CD8-positive, alpha-beta memory T cell (primary cell): ENCODE results near the gene KRTAP12-3. TPM values are rescaled to one million over a fixed set of nuclear protein-coding genes. Genes with fewer than 3 reads are reported as not detected.
A peak's percentile ranks its signal among the peaks of the same experiment; 100 is the strongest.

Source experiments
- CTCF ChIA-PET: fragments of 350-600 bp; sonication (Branson Sonifier 250); formaldehyde crosslinking; loops from one replicate; lab custom pipeline; 2021; ENCODE audit warnings: antibody characterized with exemption; lab: Charles Lee
- POLR2A ChIA-PET: fragments of 350-600 bp; sonication (Branson Sonifier 250); formaldehyde crosslinking; loops from one replicate; lab custom pipeline; 2021; ENCODE audit warnings: antibody characterized with exemption; lab: Charles Lee
- DNase-seq, 5 donors: peaks; one replicate each; pipeline versions ENCODE4 v3.0.0 to v3.0.0-alpha.2; 2020 to 2022; ENCODE audit warnings: mixed read lengths in 1 of 5
- H3K27ac ChIP-seq: one replicate; pipeline ENCODE4 v1.7.0; 2013; ENCODE audit warnings: low read depth, mild to moderate bottlenecking, low read length, moderate library complexity
- H3K27me3 ChIP-seq: 2 replicates; pipeline ENCODE4 v1.7.0; 2013; ENCODE audit warnings: low read length, mild to moderate bottlenecking; ENCODE audit not compliant: insufficient read depth, poor library complexity, severe bottlenecking
- H3K36me3 ChIP-seq: 2 replicates; pipeline ENCODE4 v1.7.0; 2013; ENCODE audit warnings: mild to moderate bottlenecking, low read length, moderate library complexity; ENCODE audit not compliant: insufficient read depth
- H3K4me1 ChIP-seq: 2 replicates; pipeline ENCODE4 v1.7.0; 2013; ENCODE audit warnings: mild to moderate bottlenecking, low read length, moderate library complexity; ENCODE audit not compliant: insufficient read depth
- H3K4me3 ChIP-seq: 2 replicates; pipeline ENCODE4 v1.7.0; 2013; ENCODE audit warnings: mild to moderate bottlenecking, low read length
- H3K9me3 ChIP-seq: 2 replicates; pipeline ENCODE4 v1.7.0; 2013; ENCODE audit warnings: mild to moderate bottlenecking, low read length
- H3K27ac Mint-ChIP-seq, 8 donors: one replicate each; pipeline ENCODE4 v1.8.0; 2020 to 2021; ENCODE audit warnings: mixed read lengths in 8 of 8, mild to moderate bottlenecking in 6 of 8, inconsistent platforms in 3 of 8, moderate library complexity in 3 of 8
- H3K27me3 Mint-ChIP-seq, 2 donors: one replicate each; pipeline ENCODE4 v1.8.0; 2020 to 2021; ENCODE audit warnings: mixed read lengths in 2 of 2, mild to moderate bottlenecking in 1 of 2, moderate library complexity in 1 of 2
- H3K36me3 Mint-ChIP-seq, 3 donors: one replicate each; pipeline ENCODE4 v1.8.0; 2020 to 2021; ENCODE audit warnings: mixed read lengths in 3 of 3, inconsistent platforms in 1 of 3, mild to moderate bottlenecking in 1 of 3
- H3K4me1 Mint-ChIP-seq, 3 donors: one replicate each; pipeline ENCODE4 v1.8.0; 2020 to 2021; ENCODE audit warnings: mixed read lengths in 3 of 3, inconsistent platforms in 1 of 3, mild to moderate bottlenecking in 1 of 3
- H3K4me3 Mint-ChIP-seq, 7 donors: one replicate each; pipeline ENCODE4 v1.8.0; 2020 to 2021; ENCODE audit warnings: mixed read lengths in 7 of 7, mild to moderate bottlenecking in 6 of 7, moderate library complexity in 4 of 7, inconsistent platforms in 2 of 7
- H3K9me3 Mint-ChIP-seq, 5 donors: one replicate each; pipeline ENCODE4 v1.8.0; 2020 to 2022; ENCODE audit warnings: mixed read lengths in 5 of 5, mild to moderate bottlenecking in 3 of 5, moderate library complexity in 2 of 5, inconsistent platforms in 1 of 5
- polyA plus RNA-seq: library from polyadenylated mRNA; unstranded; fragments of 300-500 nt; fragmentation: Illumina TruSeq; gene quantifications from one replicate; pipeline ENCODE4 v1.2.3, GENCODE V29; 2021
- total RNA-seq, 2 experiments: library from RNA; stranded (reverse); gene quantifications; one replicate each; pipeline ENCODE4 v1.2.3, GENCODE V29; 2021

Gene KRTAP12-3
- total and polyA plus RNA-seq, 3 experiments from 2014 or later = not detected

- H3K4me3 Mint-ChIP-seq = no peak overlapping the region
- Histone ChIP-seq H3K9me3 (no peaks in the 10 kb centered on the region), H3K36me3 (no peaks in the 10 kb centered on the region), H3K27ac (no peak overlapping the region), H3K4me1 (no peaks in the 10 kb centered on the region), H3K27me3 (peaks cover 34% of the 10 kb centered on the region), H3K4me3 (no peak overlapping the region)
- CTCF ChIA-PET = no interaction called here
- peaks cover 57 to 70% of the 10 kb centered on the region in 2 donors for H3K27me3 Mint-ChIP-seq
- POLR2A ChIA-PET = no interaction called here
- H3K27ac Mint-ChIP-seq = peak overlapping the region in 1 of 8 donors; percentile 45
- peak in 1 of 5 donors; percentile 17 for DNase-seq
- H3K4me1 Mint-ChIP-seq = peaks cover 9 to 18% (median 11%) of the 10 kb centered on the region in 3 donors
- peaks cover 0 to 2% (median 0%) of the 10 kb centered on the region in 5 donors for H3K9me3 Mint-ChIP-seq
- H3K36me3 Mint-ChIP-seq = peaks cover 0 to 10% (median 0%) of the 10 kb centered on the region in 3 donors
These were observed 41.8 kb downstream of the KRTAP12-3 start for GRCh38 chr21:44699502-44700001.

- Histone ChIP-seq H3K4me1 (no peaks in the 10 kb centered on the region), H3K4me3 (no peak overlapping the region), H3K27me3 (peaks cover 37% of the 10 kb centered on the region), H3K27ac (no peak overlapping the region), H3K36me3 (no peaks in the 10 kb centered on the region), H3K9me3 (no peaks in the 10 kb centered on the region)
- H3K4me1 Mint-ChIP-seq = peaks cover 2 to 14% (median 10%) of the 10 kb centered on the region in 3 donors
- peaks cover 0 to 9% (median 6%) of the 10 kb centered on the region in 5 donors for H3K9me3 Mint-ChIP-seq
- DNase-seq = no peak
- H3K27me3 Mint-ChIP-seq = peaks cover 66 to 77% of the 10 kb centered on the region in 2 donors
- H3K4me3 Mint-ChIP-seq = no peak overlapping the region
- H3K36me3 Mint-ChIP-seq = peaks cover 0 to 15% (median 0%) of the 10 kb centered on the region in 3 donors
- ChIA-PET POLR2A (no interaction called here), CTCF (no interaction called here)
- no peak overlapping the region for H3K27ac Mint-ChIP-seq
These were observed 42.6 kb downstream of the KRTAP12-3 start for GRCh38 chr21:44700101-44701022.

DNA sequence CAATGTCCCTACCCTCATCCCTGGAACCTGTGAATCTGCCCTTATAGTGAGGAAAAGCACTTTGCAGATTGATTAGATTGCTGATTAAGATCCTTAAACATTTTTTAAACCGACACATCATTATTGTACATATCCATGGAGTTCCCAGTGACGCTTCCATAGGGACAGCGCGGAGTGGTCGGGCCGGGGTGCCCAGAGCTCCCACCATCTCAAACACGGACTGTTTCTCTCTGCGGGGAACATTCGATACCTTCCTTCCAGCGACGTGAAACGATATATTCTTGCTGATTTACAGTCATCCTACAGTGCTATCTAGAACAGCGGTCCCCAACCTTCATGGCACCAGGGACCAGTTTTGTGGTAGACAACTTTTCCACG, 43.3 kb downstream of the KRTAP12-3 start:
- peaks cover 0 to 13% (median 0%) of the 10 kb centered on the region in 3 donors for H3K36me3 Mint-ChIP-seq
- no peaks in the 10 kb centered on the region for H3K9me3 ChIP-seq
- CTCF ChIA-PET = no interaction called here
- no peaks in the 10 kb centered on the region for H3K4me1 ChIP-seq
- H3K27ac Mint-ChIP-seq = peak overlapping the region in 1 of 8 donors; percentile 64
- no peak overlapping the region for H3K4me3 ChIP-seq
- H3K4me1 Mint-ChIP-seq = peaks cover 3 to 11% (median 9%) of the 10 kb centered on the region in 3 donors
- peaks cover 39% of the 10 kb centered on the region for H3K27me3 ChIP-seq
- H3K9me3 Mint-ChIP-seq = peaks cover 4 to 15% (median 11%) of the 10 kb centered on the region in 5 donors
- H3K27ac ChIP-seq = no peak overlapping the region
- no peak for DNase-seq
- H3K4me3 Mint-ChIP-seq = no peak overlapping the region
- POLR2A ChIA-PET = no interaction called here
- no peaks in the 10 kb centered on the region for H3K36me3 ChIP-seq
- H3K27me3 Mint-ChIP-seq = peaks cover 69 to 81% of the 10 kb centered on the region in 2 donors

DNA sequence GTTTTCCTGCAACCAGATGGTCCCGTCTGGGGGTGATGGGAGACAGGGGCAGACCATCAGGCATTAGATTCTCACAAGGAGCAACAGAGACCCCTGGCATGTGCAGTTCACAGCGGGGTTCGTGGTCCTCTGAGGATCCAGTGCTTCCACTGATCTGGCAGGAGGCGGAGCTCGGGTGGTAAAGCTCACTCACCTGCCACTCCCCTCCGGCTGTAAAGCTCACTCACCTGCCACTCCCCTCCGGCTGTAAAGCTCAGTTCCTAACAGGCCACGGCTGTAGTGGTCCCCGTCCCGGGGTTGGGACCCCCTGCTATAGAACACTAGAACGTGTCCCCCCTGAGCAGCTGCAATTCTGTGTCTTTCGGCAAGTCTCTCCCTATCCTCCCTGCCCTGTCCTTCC, 43.8 kb downstream of the KRTAP12-3 start:
- peaks cover 69 to 78% of the 10 kb centered on the region in 2 donors for H3K27me3 Mint-ChIP-seq
- H3K36me3 ChIP-seq = no peaks in the 10 kb centered on the region
- CTCF ChIA-PET = no interaction called here
- peaks cover 44% of the 10 kb centered on the region for H3K27me3 ChIP-seq
- H3K9me3 ChIP-seq = no peaks in the 10 kb centered on the region
- H3K9me3 Mint-ChIP-seq = peaks cover 5 to 19% (median 16%) of the 10 kb centered on the region in 5 donors
- H3K36me3 Mint-ChIP-seq = peaks cover 0 to 8% (median 0%) of the 10 kb centered on the region in 3 donors
- no peak overlapping the region for H3K4me3 Mint-ChIP-seq
- peaks cover 6 to 8% (median 7%) of the 10 kb centered on the region in 3 donors for H3K4me1 Mint-ChIP-seq
- H3K4me3 ChIP-seq = no peak overlapping the region
- no peak for DNase-seq
- H3K27ac Mint-ChIP-seq = no peak overlapping the region
- H3K27ac ChIP-seq = no peak overlapping the region
- POLR2A ChIA-PET = no interaction called here
- H3K4me1 ChIP-seq = no peaks in the 10 kb centered on the region

DNA sequence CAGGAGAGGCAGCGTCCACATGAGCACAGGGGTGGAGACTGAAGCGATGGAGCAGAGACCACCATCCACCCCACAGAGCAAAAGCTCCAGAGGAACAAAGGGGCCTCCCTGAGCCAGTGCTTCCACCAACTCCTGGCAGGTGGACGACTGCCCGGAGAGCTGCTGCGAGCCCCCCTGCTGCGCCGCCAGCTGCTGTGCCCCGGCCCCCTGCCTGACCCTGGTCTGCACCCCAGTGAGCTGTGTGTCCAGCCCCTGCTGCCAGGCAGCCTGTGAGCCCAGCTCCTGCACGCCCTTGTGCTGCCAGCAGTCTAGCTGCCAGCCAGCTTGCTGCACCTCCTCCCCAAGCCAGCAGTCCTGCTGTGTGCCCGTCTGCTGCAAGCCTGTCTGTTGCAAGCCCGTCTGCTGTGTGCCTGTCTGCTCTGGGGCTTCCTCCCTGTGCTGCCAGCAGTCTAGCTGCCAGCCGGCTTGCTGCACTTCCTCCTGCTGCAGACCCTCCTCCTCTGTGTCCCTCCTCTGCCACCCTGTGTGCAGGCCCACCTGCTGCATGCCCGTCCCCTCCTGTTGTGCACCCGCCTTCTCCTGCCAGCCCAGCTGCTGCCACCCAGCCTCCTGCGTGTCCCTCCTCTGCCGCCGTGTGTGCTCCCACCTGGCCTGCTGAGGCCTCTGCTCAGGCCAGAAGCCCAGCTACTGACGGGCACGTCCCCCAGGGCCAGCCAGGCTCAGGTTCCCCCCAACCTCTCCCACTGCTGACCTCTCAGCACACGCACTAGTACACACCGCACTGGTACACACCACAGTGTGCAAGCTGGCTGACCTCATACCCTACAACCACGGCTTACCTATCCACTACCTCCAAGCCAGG, 44.6 kb downstream of the KRTAP12-3 start:
- Mint-ChIP-seq H3K4me3 (no peak overlapping the region), H3K36me3 (peaks cover 0 to 4% (median 0%) of the 10 kb centered on the region in 3 donors), H3K27ac (peak overlapping the region in 1 of 8 donors; percentile 10), H3K4me1 (peaks cover 6 to 8% (median 7%) of the 10 kb centered on the region in 3 donors), H3K9me3 (peaks cover 5 to 19% (median 16%) of the 10 kb centered on the region in 5 donors), H3K27me3 (peaks cover 73 to 75% of the 10 kb centered on the region in 2 donors)
- ChIA-PET CTCF (no interaction called here), POLR2A (no interaction called here)
- no peaks in the 10 kb centered on the region for H3K9me3 ChIP-seq
- peaks cover 49% of the 10 kb centered on the region for H3K27me3 ChIP-seq
- DNase-seq = peak in 1 of 5 donors; percentile 35
- no peak overlapping the region for H3K4me3 ChIP-seq
- no peak overlapping the region for H3K27ac ChIP-seq
- no peaks in the 10 kb centered on the region for H3K36me3 ChIP-seq
- no peaks in the 10 kb centered on the region for H3K4me1 ChIP-seq

DNA sequence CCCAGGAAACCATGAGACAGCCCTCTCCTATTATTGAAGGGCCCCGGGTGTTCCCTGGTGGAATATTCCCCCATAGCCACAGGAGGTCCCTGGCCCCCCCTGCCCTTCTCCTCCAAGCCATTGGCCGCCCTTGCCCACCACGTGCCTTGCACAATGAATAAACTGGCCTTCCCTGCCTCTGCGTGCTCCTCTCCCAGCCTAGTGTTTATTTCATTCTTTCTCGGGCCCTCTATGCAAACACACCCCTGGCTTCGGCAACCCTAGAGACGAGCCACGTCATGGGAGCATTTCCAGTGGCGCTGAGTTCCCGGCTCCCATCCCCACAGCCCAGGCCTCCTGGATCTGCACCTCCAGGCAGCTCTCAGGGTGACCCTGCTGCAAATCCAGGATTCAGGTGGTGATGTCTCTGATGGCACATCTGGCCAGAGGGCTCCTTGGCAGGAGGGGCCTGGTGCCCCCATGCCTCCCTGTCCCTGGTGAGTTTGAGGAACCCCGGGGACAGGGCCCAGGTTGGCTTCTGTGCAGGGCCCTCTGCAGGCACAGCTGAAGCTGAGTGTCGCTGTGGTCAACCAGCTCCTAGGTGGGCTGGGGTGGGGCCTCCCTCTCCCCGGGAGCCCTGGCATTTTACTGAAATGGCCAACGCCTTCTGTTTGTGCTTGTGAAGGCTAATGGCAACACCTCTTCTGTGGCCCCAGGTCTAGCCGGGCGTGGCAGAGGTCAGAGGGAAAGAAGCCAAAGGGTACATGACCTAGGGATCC, 45.4 kb downstream of the KRTAP12-3 start:
- ChIA-PET POLR2A (no interaction called here), CTCF (no interaction called here)

More for the DNA sequence above, 45.4 kb downstream of the KRTAP12-3 start:
- no peaks in the 10 kb centered on the region for H3K4me1 ChIP-seq
- H3K27ac ChIP-seq = no peak overlapping the region
- DNase-seq = peak in 1 of 5 donors; percentile 26
- peaks cover 71 to 75% of the 10 kb centered on the region in 2 donors for H3K27me3 Mint-ChIP-seq
- H3K27ac Mint-ChIP-seq = peak overlapping the region in 2 of 8 donors; percentile 10 to 64
- H3K4me1 Mint-ChIP-seq = peaks cover 7 to 14% (median 8%) of the 10 kb centered on the region in 3 donors
- no peak overlapping the region for H3K4me3 ChIP-seq
- peaks cover 55% of the 10 kb centered on the region for H3K27me3 ChIP-seq
- no peak overlapping the region for H3K4me3 Mint-ChIP-seq
- H3K9me3 ChIP-seq = no peaks in the 10 kb centered on the region
- H3K9me3 Mint-ChIP-seq = peaks cover 5 to 19% (median 16%) of the 10 kb centered on the region in 5 donors
- no peaks in the 10 kb centered on the region for H3K36me3 ChIP-seq
- H3K36me3 Mint-ChIP-seq = peaks cover 0 to 4% (median 0%) of the 10 kb centered on the region in 3 donors
